Measurements from ENCODE around the gene PPM1B. TPM values are rescaled to one million over a fixed set of nuclear protein-coding genes. Genes with fewer than 3 reads are reported as not detected.
"Not testable (repeated sequence)": the region's sequence is repeated elsewhere in the genome, so short reads cannot be mapped to it uniquely, and the experiment has no call there.

PPM1B gene
- 28.0 and 33.6 TPM in 2 replicates for total RNA-seq (2014; rRNA removed; shearing (Covaris generic))

- no peak for DNase-seq (ENCODE audit: low read depth)
These were observed at the start of gene PPM1B for GRCh38 chr2:44168681-44169154. TSS of gene PPM1B (plus strand) at chr2:44168875. CDS start at chr2:44201200, 32,325 bp downstream.

DNA sequence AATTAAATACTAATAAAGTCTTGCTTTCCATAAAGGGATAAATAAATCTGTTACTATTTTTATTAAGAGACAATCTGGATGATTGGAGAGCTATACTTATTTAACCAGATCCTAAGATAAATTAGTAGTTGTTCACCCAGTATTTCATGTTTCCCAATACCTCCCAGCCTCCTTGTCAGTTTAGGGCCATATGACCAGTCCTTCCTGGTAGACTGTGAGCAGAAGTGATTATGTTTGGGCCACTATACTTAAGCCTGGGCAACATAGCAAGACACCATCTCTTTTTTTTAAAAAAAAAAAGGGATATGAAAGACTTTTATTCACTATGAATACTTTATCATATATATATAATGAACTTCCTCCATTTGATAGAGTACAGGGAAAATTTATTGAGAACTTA lies 48.8 kb upstream of the PPM1B start:
- DNase-seq (ENCODE audit: low read depth): no peak

- DNase-seq (ENCODE audit: low read depth): peak; percentile 81
These were observed 48.2 kb upstream of the PPM1B start for GRCh38 chr2:44120428-44120827.

DNA sequence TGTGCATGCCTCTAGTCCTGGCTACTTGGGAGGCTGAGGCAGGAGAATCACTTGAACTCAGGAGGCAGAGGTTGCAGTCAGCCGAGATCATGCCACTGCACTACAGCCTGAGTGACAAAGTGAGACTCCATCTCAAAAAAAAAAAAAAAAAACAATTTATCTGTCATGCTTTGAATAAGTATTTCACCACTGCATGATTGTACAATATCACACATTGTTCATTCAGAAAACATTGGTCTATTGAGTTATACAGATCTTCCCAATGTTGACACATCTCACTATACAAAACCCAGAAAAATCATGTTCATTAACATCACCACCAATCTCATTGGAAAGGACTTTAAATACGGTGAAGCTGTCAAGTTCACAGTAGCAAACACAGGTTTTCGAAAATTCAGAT lies 46.8 kb upstream of the PPM1B start:
- DNase-seq (ENCODE audit: low read depth): no peak

- no peak for DNase-seq (ENCODE audit: low read depth)
These were observed 44.2 kb upstream of the PPM1B start for GRCh38 chr2:44124500-44124899.

- no peak for DNase-seq (ENCODE audit: low read depth)
These were observed 42.4 kb upstream of the PPM1B start for GRCh38 chr2:44126106-44126797.

GRCh38 chr2:44130441-44130840 lies 38.2 kb upstream of the PPM1B start:
- DNase-seq (ENCODE audit: low read depth): peak; percentile 32

DNA sequence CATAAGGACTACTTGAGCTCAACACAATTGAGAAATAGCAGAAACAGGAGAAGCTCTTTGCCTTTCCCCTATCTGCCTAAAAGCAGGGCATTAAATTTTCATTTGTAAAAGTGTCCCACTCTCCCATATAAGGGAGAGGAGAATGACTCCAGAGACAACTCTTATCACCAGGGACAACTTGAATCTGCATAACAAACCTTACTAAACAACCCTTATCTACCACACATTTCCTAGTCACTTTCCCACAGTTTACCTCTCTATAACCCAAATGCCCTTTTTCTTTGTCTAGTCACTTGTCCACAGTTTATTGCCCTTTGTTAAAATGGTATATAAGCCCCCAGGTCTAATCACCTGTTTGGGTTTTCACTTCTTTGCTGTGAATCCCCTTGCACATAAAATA lies 37.5 kb upstream of the PPM1B start:
- DNase-seq (ENCODE audit: low read depth): no peak

DNA sequence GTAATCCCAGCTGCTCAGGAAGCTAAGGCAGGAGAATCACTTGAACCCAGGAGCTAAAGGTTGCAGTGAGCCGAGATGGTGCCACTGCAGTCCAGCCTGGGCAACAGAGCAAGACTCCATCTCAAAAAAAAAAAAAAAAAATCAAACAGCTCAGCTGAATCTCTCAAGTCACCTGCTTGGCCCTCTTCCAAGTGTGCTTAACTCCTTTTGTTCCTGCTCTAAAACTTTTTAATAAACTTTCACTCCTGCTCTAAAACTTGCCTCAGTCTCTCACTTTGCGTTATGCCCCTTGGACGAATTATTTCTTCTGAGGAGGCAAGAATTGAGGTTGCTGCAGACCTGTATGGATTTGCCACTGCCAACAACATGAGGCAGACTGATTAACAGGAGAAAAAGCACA lies 35.1 kb upstream of the PPM1B start:
- DNase-seq (ENCODE audit: low read depth): not testable (repeated sequence)

DNA sequence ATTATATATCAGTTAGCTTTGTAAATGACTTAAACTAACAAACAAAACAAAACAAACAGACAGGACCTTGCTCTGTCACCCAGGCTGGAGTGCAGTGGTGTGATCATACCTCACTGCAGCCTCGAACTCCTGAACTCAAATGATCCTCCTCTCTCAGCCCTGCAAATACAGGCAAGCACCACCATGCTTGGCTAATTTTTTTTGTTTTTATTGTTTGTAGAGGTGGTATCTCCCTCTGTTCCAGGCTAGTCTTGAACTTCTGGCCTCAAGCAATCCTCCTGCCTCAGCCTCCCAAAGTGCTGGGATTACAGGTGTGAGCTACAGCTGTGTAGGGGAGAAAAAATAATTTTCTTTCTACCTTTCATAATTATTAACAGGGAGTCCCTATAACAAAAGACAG lies 33.8 kb upstream of the PPM1B start:
- DNase-seq (ENCODE audit: low read depth): no peak

- DNase-seq (ENCODE audit: low read depth): no peak
These were observed 33.4 kb upstream of the PPM1B start for GRCh38 chr2:44135296-44135695.

GRCh38 chr2:44135771-44136170 lies 32.9 kb upstream of the PPM1B start:
- DNase-seq (ENCODE audit: low read depth): no peak

DNA sequence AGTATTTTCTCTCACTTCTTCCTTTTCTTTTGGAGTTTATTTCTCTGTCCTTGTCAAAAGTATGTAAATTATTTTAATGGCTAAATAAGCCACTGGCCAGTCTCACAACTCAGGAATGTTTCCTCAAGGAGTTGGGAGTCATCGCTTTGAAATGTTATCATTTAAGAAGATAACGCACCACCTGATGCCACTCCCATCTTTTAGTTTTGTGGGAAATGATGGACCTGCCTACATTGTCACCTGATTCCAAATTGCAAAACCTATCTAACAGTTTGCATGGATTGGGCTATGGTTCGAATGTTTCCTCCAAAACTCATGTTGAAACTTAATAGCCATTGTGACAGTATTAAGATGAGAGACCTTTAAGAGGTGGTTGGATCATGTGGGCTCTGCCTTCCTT lies 32.4 kb upstream of the PPM1B start:
- DNase-seq (ENCODE audit: low read depth): peak; percentile 28

GRCh38 chr2:44137048-44137447 lies 31.6 kb upstream of the PPM1B start:
- DNase-seq (ENCODE audit: low read depth): no peak

DNA sequence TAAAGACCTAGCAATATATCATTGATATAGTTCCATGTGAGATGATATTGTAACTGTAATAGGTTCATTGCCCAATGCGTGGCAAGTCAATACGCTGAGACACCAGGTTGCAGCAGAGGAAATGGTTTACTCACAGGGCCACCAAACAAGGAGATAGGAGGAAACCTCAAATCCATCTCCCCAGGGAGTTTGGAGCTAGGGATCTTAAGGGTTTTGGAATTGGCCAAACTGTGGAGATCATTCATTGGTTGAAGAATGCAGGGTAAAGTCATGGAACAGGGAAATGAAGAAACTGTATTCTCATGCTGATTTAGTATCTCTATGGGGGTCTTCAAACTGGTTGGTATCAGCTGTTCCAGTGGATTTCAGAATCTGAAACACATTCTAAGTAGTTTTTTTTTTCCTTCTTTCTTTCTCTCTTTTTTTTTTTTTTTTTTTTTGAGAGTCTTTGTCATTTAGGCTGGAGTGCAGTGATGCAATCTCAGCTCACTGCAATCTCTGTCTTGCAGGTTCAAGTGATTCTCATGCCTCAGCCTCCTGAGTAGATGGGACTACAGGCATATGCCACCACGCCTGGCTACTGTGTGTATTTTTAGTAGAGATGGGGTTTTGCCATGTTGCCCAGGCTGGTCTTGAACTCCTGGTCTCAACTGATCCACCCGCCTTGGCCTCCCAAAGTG lies 30.7 kb upstream of the PPM1B start:
- DNase-seq (ENCODE audit: low read depth): no peak

- no peak for DNase-seq (ENCODE audit: low read depth)
These were observed 28.9 kb upstream of the PPM1B start for GRCh38 chr2:44139741-44140140.

DNA sequence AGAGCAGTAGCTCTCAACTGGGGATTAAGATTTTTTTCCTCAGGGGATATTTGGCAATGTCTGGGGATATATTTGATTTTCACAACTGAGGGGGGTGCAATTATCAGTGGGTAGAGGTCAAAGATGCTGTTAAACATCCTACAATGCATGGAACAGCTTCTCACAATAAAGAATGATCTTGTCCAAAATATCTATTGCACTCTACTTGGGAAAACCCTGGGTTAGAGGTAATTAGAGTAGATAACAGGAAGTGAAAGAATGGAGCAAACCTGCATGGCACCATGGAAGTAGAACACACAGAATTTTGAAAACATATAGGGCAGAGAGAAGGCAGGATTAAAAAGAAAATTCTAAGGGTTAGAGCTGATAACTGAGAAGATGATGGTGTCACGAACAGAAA lies 26.4 kb upstream of the PPM1B start:
- no peak for DNase-seq (ENCODE audit: low read depth)

DNA sequence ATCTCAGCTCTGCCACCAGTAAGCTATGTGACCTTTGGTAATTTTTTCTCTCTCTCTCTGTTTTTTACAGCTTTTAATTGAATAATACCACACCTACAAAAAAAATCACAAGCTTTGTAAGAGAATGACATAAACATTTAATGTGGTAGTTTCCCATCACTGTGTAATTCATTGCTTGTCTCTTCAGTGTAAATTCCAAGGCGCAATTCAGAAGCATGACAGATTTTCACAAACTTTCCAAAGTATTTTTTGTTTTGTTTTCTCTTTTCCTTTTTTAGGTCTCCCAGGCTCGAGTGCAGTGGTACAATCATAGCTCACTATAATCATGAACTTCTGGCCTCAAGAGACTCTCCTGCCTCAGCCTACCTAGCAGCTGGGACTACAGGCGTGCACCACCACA lies 25.0 kb upstream of the PPM1B start:
- DNase-seq (ENCODE audit: low read depth): no peak

DNA sequence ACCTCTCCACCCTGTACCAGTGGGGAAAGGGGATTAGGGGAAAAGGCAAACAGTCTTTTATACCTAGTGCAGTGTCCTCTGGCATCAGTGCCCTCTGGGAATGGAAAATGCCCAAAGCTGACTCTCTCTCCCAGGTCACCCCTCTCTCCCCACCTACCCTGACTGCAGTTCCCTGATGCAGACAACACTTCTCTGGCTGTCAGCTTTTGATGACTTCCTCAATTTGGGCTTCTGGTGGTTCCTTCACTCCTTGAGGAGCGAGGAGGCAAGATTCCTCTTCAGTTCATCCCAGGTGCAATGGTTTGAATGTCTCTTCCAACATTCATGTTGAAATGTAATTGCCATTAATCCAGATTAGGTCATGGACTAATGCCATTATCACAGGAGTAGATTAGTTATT lies 19.7 kb upstream of the PPM1B start:
- DNase-seq (ENCODE audit: low read depth): no peak

GRCh38 chr2:44150473-44150872 lies 18.2 kb upstream of the PPM1B start:
- DNase-seq (ENCODE audit: low read depth): no peak

DNA sequence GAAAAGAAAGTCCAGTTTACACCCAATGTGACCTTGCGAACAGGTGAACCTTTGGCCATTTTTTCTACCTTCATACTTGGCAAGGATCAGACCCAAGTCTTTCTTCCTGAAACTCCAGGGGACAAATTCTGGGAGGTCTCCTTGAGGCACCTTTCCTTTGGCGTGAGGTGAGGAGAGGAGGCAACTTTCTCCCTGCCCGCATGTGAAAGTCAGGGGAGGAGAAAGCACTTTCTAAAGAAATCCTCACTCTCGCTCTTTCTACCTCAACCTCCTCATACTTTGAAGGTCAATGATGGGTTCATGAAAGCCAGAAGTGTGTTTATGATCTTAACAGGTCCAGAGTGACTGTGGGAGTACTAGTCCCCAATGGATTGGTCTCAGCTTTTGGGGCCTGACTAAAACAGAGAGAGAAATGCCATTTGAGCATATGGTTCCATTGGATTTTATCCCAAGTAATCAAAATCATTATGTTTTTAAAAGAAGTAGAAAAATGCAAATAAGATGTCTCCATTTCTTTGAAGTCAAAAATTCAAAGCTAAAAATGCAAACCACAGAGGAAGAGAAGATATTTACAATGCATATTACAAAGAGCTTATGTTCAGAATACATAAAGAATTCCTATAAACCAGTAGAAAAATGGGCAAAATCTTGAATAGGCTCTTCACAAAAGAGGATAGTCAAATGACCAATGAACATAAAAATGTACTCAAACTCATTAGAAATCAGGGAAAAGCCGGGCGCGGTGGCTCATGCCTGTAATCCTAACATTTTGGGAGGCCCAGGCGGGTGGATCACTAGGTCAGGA lies 15.6 kb upstream of the PPM1B start:
- no peak for DNase-seq (ENCODE audit: low read depth)

DNA sequence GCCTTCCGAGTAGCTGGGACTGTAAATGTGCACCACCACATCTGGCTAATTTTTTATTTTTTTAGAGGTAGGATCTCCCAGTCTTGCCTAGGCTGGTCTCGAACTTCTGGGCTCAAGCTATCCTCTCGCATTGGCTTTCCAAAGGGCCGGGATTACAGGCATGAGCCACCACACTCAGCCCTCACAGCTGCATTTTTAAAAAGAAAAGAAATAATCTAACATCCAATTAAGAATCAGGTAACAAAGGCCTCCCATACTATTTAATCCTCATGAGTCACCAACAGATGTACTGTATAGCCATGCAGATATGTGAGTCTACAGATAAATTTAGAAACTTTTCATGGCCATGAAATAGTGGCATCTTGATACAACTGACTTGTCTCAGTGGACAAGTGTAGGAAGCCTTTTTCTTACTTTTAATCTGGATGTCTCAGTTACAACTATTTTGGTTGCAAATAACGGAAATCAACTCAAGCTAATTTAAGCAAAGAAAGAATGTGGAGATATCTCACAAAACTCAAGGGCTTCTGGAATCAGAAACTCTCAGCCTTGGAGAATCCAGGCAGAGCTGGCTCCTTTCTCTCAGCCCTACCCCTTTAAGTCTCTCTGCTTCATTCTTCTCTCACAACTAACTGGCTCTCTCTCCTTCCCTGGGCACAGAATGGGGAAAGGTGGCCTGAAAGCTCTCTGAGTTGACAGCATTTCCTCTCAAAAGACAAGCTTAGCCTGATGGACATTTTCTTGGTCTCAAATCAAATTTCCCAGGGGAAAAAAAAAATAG lies 12.8 kb upstream of the PPM1B start:
- peak; percentile 52 for DNase-seq (ENCODE audit: low read depth)
